ENCODE results near the gene POU2F3. TPM values are rescaled to one million over a fixed set of nuclear protein-coding genes. Genes with fewer than 3 reads are reported as not detected.
A peak's percentile ranks its signal among the peaks of the same experiment; 100 is the strongest.
"Not testable (repeated sequence)": the region's sequence is repeated elsewhere in the genome, so short reads cannot be mapped to it uniquely, and the experiment has no call there.

POU2F3 gene
- total RNA-seq, 1 donor from 2014 or later = under 0.01 TPM

DNA sequence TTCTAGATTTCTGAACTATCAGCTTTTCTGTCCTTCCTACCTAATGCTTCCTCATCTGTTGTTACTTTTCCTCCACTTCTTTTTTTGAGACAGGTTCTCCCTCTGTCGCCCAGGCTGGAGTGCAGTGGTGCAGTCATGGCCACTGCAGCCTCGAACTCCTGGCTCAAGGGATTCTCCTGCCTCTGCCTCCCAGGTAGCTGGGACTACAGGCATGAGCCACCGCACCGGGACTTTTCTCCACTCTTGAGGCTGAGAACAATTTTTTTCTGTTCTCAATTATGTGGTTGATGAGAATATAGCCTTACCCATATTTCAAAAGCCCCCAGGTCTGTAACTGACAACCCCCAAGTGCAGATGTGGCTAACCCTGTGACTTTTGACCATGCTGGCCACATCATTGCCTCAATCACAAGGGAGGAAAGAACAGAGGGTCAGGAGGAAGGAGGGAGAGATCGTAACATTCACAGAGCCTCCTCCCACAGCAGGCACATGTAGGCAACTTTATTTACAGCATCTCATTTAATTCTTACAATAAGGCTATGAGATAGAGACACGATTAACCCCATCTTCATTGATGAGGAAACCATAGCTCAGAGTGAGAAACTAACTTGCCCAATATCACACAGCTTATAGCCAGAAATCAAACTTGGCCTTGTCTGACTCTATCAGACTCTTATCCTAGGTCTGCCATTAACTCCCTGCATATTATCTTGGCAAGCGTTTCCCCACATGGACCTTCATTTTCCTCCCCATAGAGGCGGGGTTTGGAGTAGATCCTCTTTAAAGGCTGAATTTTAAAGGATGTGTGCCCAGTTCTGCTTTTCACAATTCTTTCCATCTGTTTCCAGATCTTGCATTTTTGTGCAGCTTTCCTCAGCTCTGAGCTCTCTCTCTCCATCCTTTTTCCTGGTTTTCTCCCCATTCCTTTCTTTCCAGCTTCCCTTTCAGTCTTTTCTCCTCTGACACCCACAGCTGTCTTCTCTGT, 9.6 kb downstream of the POU2F3 start:
- no peak for DNase-seq (ENCODE audit: low read depth in 2 of 2)

DNA sequence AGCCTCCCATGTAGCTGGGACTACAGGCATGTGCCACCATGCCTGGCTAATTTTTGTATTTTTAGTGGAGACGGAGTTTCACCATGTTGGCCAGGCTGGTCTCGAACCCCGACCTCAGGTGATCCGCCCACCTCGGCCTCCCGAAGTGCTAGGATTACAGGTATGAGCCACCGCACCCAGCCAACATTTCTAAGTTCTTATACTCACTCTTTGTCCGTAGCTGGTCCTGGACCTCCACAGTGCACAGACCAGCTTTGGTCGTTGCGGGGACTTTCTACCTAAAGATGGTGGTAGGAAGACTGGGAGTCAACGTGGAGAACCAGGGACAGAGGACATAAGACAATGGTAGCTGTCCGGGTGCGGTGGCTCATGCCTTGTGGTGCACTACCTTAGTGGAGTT, 13.4 kb downstream of the POU2F3 start:
- DNase-seq (ENCODE audit: low read depth in 2 of 2) = not testable (repeated sequence)

DNA sequence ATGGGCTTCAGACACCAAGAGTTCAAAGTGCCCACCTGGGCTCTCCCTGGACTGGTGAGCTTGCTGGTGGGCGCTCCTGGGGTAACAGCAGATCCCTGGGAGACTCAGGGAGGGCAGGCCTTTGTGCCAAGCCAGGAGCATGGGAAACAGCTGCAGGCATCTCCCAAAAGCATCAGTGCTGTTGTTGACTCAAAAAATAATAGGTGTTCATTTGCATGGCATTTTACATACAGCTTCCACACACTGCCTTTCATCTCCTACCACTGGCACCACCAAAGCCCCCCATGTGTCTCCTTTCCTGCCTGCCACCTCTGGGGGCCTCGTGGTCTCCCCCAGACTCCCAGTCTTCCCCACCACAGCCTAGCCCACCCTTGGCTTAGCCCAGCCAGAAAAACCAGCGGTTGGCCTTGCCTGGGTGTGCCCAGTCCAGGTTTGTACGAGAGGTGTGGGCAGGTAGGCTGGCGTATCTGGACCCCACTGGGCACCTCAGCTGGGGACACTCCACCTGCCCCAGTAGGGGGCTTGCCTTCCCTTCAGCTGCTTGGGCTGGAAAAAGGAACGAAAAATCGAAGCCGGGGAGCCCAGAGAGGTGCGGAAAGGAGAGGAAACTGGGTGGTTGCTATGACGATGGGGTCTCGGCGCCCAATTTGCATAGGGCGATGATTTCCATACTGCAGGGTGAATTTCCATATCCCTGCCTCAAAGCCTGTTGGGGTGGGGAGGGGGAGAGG, 15.0 kb downstream of the POU2F3 start:
- DNase-seq (ENCODE audit: low read depth in 2 of 2) = no peak

- no peak for DNase-seq (ENCODE audit: low read depth in 2 of 2)
Observed at GRCh38 chr11:120255519-120255866, 15.6 kb downstream of the POU2F3 start.

GRCh38 chr11:120256178-120256577, 16.2 kb downstream of the POU2F3 start:
- DNase-seq (ENCODE audit: low read depth in 2 of 2) = no peak

DNA sequence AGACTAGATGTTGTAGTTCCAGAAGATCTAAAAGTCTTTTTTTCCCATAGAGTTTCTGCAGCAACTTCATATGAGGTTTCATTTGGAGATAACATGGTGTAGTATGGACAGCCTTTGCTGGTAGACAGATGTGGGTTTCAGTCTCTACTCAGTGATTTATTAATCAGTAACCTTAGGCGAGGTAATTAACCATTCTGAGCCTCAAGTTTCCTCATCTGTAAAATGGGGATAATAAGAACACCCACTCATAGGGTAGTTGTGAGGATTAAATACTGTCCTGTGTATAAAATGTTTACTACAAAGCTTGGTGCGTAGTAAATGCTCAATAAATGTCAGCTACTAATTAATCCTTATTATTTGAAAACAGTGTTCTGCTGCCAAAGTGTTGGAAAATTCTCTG, 16.8 kb downstream of the POU2F3 start:
- no peak for DNase-seq (ENCODE audit: low read depth in 2 of 2)

GRCh38 chr11:120257346-120257745, 17.4 kb downstream of the POU2F3 start:
- no peak for DNase-seq (ENCODE audit: low read depth in 2 of 2)

DNA sequence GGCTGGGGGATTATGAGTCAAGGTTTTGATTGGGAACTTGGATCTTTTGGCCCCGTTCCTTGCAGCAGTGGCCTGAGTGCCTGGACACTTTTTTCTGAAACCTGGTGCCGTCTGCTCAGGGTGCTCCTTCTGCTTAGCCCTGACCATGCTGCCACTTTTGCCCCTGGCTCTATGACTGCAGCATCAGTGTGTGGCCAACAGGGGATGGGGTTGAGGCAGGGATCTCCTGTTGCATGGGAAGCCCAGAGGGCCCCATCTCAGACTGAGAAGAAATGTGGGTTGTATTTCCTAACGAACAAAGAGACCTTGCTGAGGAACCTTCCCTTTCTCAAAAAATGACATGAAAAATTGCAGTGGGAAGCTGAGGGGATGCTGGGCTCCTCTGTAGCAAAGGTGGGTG, 18.7 kb downstream of the POU2F3 start:
- DNase-seq (ENCODE audit: low read depth in 2 of 2) = no peak

- DNase-seq (ENCODE audit: low read depth in 2 of 2) = no peak
Observed at GRCh38 chr11:120259241-120259640, 19.3 kb downstream of the POU2F3 start.

DNA sequence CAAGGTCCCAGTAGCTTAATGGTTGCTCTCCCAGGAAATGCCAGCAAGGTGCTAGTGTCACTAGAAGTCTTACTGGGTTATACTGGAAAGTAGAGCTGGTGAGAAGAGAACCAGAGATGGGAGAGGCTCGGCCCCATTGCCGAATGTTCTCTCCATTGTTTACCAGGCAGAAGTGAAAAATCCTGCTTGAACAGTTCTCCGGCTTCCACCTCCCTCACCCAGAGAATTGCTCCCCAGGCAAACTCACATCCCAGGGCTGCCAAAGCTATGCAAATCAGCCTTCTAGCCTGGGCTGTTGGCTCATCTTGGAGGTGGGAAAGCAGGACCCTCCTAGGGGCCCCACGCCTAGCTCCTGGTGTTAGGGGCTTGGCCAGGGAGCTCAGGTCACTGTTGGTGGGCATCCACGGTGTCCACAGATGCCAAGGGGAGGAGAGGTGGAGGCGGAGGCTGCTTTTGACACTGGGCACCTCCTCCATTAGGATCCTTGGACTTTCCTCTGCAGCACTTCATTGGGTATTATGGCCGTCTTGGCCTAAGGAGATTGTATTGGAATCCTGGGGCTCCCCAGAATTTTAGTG, 20.1 kb downstream of the POU2F3 start:
- DNase-seq (ENCODE audit: low read depth in 2 of 2) = no peak

DNA sequence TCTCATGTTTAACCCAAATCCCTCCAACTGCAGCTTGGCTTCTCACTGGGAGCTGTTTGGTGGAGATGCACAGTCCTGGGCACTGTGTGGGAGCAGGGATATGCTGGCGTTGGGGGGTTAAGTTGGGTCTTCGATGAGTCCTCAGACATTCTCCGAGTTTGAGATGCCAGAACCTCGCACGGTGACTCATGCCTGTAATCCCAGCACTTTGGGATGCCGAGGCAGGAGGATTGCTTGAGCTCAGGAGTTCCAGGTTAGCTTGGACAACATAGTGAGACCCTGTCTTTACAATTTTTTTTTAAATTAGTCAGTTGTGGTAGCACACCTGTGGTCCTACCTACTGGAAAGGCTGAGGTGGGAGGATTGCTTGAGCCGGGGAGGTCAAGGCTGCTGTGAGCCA, 20.7 kb downstream of the POU2F3 start:
- no peak for DNase-seq (ENCODE audit: low read depth in 2 of 2)

DNA sequence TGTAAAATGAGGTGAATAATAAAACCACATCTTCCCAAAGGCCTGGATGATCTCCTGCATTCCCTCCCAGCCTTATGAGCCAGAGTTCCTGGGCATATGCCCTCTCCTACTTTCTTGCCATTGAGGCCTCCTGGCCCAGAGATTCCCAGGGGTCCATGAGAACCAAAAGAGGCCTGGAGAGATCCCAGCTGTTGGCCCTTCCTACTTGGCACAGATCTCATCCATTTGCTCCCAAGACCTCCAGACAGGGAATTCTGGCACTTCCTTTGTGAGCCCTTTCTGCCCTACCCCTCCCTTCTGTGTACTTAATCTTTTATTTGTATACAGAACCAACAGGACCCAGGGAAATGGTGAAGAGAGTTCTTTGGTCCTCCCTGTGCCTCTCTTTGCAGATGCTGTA, 21.4 kb downstream of the POU2F3 start:
- no peak for DNase-seq (ENCODE audit: low read depth in 2 of 2)

DNA sequence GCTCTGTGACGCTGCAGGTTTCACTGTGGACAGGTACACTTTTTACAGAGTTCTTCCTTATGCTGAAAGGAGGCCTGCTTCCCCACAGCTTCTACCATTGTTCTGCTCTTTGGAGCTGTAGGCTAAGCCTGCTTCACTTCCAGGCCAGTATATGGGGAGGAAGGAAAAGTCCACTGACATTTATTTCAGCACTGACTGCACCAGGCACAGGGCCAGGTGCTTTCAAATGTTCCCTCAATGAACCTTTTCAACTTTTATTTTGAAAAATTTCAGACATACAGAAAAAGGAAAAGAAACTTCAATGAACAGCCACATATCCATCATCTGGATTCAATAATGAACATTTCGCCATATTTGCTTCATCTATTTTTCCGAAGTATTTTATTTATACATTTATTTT, 22.0 kb downstream of the POU2F3 start:
- peak in 1 of 2 donors; percentile 9 for DNase-seq (ENCODE audit: low read depth in 2 of 2)

DNA sequence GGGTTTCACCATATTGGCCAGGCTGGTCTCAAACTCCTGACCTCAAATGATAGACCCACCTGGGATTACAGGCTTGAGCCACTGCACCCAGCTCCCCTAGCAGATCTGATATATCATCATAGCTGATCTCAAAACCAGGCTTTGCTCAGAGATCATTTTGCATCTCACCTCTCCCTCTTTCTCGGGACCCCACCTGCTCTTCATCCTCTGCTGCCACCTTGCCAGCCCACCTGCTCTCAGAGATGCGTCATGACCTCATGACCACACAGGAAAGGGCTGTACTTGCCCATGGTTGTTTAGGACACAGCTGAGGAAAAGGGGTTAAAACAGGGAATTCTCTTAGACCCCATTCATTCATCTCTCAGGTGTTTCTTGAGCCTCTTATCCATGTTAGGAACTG, 27.4 kb downstream of the POU2F3 start:
- no peak for DNase-seq (ENCODE audit: low read depth in 2 of 2)

DNA sequence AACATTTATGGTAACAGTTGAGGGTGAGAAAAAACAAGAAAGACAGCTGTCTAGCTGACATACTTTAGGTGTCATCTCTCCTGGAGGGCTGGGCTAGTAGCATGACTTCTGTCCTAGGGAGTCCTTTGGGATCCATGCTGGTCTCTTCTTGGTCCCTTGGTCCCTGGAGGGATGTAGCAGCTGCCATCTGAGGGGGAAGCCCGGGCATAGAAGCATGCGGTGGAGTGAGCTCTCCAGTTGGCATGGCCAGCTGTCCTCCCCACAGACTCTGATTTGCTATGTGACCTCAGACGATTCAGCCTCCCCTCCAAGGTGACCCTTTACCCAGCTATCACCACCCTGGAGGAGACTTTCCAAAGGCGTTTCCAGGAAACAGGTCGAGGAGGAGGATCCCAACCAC, 28.7 kb downstream of the POU2F3 start:
- no peak for DNase-seq (ENCODE audit: low read depth in 2 of 2)

DNA sequence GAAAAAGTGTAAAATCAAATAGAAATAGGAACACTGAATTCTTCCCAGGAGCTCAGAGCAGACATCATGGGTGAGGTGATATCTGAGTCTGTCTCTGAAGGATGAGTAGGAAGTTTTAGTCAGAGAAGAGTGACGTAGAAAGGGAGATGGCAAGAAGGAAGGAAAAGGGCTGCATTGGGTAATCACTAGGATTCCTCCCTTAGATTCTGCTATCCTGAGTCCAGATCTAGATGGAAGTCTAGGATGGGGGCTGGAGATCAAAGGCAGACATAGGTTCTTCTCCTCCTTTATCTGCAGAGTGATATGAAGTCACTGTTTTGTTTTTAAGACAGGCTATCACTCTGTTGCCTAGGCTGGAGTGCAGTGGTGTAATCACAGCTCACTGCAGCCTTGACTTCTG, 30.4 kb downstream of the POU2F3 start:
- DNase-seq (ENCODE audit: low read depth in 2 of 2) = no peak

- DNase-seq (ENCODE audit: low read depth in 2 of 2) = no peak
Observed at GRCh38 chr11:120271672-120272071, 31.7 kb downstream of the POU2F3 start.

GRCh38 chr11:120272303-120272702, 32.4 kb downstream of the POU2F3 start:
- peak in 1 of 2 donors; percentile 48 for DNase-seq (ENCODE audit: low read depth in 2 of 2)

DNA sequence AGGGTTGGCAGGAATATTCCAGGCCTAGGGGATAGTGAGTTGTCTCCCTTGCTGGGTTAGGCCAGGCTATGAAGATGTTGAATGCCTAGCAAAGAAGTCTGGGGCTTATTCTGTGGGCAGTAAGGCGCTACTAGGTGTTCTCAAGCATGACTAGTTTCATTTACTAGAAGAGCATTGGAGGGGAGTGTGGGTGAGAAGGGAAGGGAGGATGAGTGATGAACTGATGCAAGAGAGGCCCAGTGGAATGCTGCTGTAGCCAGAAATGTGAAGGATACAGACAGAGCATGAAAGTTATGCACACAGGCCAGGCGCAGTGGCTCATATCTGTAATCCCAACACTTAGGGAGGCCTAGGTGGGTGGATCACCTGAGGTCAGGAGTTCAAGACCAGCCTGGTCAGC, 33.5 kb downstream of the POU2F3 start:
- no peak for DNase-seq (ENCODE audit: low read depth in 2 of 2)

GRCh38 chr11:120273956-120274355, 34.0 kb downstream of the POU2F3 start:
- DNase-seq (ENCODE audit: low read depth in 2 of 2) = not testable (repeated sequence)

GRCh38 chr11:120279502-120279901, 39.6 kb downstream of the POU2F3 start:
- DNase-seq (ENCODE audit: low read depth in 2 of 2) = no peak

- no peak for DNase-seq (ENCODE audit: low read depth in 2 of 2)
Observed at GRCh38 chr11:120280600-120281051, 40.7 kb downstream of the POU2F3 start.
